ENCODE data around the gene CALD1.

GRCh38 chr7:134729895-134730294 lies 49.5 kb upstream of the CALD1 start:
- no peak for TF ChIP-seq POLR2A (IDR thresholded peaks at IDR 0.05)
- no peak for TF ChIP-seq CTCF (IDR thresholded peaks at IDR 0.05)

Measured in body of pancreas (tissue), 4 donors.